ENCODE measurements around the gene EMC10.

- TF ChIP-seq POLR2AphosphoS5 (IDR thresholded peaks at IDR 0.05; ENCODE audit: borderline replicate concordance, low read depth, low read length), result no peak
- TF ChIP-seq EZH2 (IDR thresholded peaks at IDR 0.05), result no peak
- no peak for TF ChIP-seq FOXP2 (optimal IDR thresholded peaks at IDR 0.05; ENCODE audit: control extremely low read depth, extremely low read length, insufficient read depth)
Observed at GRCh38 chr19:50498219-50499056, 22.1 kb downstream of the EMC10 start.
